Adipocyte (in vitro differentiated cells): ENCODE measurements around the gene PERM1.
"Not testable (repeated sequence)": the region's sequence is repeated elsewhere in the genome, so short reads cannot be mapped to it uniquely, and the experiment has no call there.

Experiments used
- DNase-seq: peaks from one replicate; pipeline ENCODE4 v3.0.0-alpha.2; 2015; ENCODE audit warnings: low read depth
- H3K27me3 ChIP-seq: replicated peaks from 2 replicates; pipeline ENCODE4 v1.7.0; 2013; ENCODE audit warnings: mild to moderate bottlenecking, low read length, moderate library complexity; ENCODE audit not compliant: control insufficient read depth, insufficient read depth
- H3K36me3 ChIP-seq: 2 replicates; pipeline ENCODE4 v1.7.0; 2013; ENCODE audit warnings: low read length, mild to moderate bottlenecking, moderate library complexity; ENCODE audit not compliant: control insufficient read depth, insufficient read depth, severe bottlenecking
- H3K4me1 ChIP-seq: 2 replicates; pipeline ENCODE4 v1.7.0; 2013; ENCODE audit warnings: mild to moderate bottlenecking, low read length, moderate library complexity; ENCODE audit not compliant: control insufficient read depth, insufficient read depth
- H3K4me3 ChIP-seq: 2 replicates; pipeline ENCODE4 v1.7.0; 2013; ENCODE audit warnings: mild to moderate bottlenecking, low read length, moderate library complexity
- H3K9ac ChIP-seq: 2 replicates; pipeline ENCODE4 v1.7.0; 2013; ENCODE audit warnings: mild to moderate bottlenecking, low read length, moderate library complexity
- H3K9me3 ChIP-seq: 2 replicates; pipeline ENCODE4 v1.7.0; 2013; ENCODE audit warnings: mild to moderate bottlenecking, low read length, moderate library complexity; ENCODE audit not compliant: control insufficient read depth

The PERM1 gene

GRCh38 chr1:994546-994945, 12.7 kb upstream of the PERM1 start:
- H3K9ac ChIP-seq, H3K4me1 ChIP-seq, H3K4me3 ChIP-seq, DNase-seq, H3K36me3 ChIP-seq: not testable (repeated sequence)
- peaks cover 13% of the 10 kb centered on the region for H3K9me3 ChIP-seq
- peaks cover 21% of the 10 kb centered on the region for H3K27me3 ChIP-seq

GRCh38 chr1:993379-993995, 11.6 kb upstream of the PERM1 start:
- no peak for DNase-seq
- no peaks in the 10 kb centered on the region for H3K36me3 ChIP-seq
- no peak overlapping the region for H3K4me3 ChIP-seq
- H3K9me3 ChIP-seq: peaks cover 13% of the 10 kb centered on the region
- no peaks in the 10 kb centered on the region for H3K4me1 ChIP-seq
- H3K9ac ChIP-seq: no peak overlapping the region
- peaks cover 23% of the 10 kb centered on the region for H3K27me3 ChIP-seq

DNA sequence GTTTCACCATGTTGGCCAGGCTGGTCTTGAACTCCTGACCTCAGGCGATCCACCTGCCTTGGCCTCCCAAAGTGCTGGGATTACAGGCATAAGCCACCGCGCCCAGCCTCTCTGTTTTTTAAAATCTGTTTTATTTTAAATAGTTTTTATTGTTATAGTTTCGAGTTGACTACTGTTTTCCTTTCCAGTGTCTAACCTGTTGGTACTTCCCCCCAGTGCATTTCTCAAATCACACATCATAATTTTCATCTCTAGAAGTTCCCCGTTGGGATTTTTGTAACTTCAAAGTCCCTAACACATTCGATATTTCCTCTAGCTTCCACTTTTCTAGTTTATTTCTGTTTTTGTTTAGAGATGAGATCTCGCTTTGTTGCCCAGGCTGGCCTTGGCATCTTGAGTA, 10.5 kb upstream of the PERM1 start:
- no peaks in the 10 kb centered on the region for H3K4me1 ChIP-seq
- no peak for DNase-seq
- no peaks in the 10 kb centered on the region for H3K36me3 ChIP-seq
- peaks cover 13% of the 10 kb centered on the region for H3K9me3 ChIP-seq
- peaks cover 13% of the 10 kb centered on the region for H3K27me3 ChIP-seq
- H3K9ac ChIP-seq: no peak overlapping the region
- no peak overlapping the region for H3K4me3 ChIP-seq

DNA sequence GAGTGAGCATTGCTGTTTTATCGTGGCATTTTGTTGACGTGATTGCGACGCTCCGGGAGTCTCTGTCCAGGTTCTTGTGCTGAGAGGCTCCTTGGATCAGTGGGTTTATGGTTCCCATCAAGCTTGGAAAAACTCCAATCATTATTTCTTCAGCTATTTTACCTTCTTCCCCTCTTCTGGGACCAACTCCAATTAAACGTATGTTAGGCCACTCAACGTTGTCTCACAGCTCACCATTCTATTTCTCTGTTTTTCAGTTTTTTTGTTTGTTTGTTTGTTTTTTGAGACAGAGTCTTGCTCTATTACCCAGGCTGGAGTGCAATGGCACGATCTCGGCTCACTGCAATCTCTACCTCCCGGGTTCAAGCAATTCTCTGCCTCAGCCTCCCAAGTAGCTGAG, 10.0 kb upstream of the PERM1 start:
- Histone ChIP-seq H3K9ac (no peak overlapping the region), H3K36me3 (no peaks in the 10 kb centered on the region), H3K27me3 (peaks cover 8% of the 10 kb centered on the region), H3K4me1 (no peaks in the 10 kb centered on the region), H3K9me3 (peaks cover 13% of the 10 kb centered on the region), H3K4me3 (no peak overlapping the region)
- DNase-seq: no peak

GRCh38 chr1:991275-991674, 9.4 kb upstream of the PERM1 start:
- not testable (repeated sequence) for H3K36me3 ChIP-seq, H3K27me3 ChIP-seq, H3K4me1 ChIP-seq, H3K4me3 ChIP-seq, H3K9ac ChIP-seq, DNase-seq
- H3K9me3 ChIP-seq: peaks cover 13% of the 10 kb centered on the region

GRCh38 chr1:988061-988460, 6.2 kb upstream of the PERM1 start:
- not testable (repeated sequence) for H3K4me3 ChIP-seq, DNase-seq, H3K4me1 ChIP-seq, H3K36me3 ChIP-seq, H3K9ac ChIP-seq
- Histone ChIP-seq H3K27me3 (peaks cover 26% of the 10 kb centered on the region), H3K9me3 (peaks cover 13% of the 10 kb centered on the region)

DNA sequence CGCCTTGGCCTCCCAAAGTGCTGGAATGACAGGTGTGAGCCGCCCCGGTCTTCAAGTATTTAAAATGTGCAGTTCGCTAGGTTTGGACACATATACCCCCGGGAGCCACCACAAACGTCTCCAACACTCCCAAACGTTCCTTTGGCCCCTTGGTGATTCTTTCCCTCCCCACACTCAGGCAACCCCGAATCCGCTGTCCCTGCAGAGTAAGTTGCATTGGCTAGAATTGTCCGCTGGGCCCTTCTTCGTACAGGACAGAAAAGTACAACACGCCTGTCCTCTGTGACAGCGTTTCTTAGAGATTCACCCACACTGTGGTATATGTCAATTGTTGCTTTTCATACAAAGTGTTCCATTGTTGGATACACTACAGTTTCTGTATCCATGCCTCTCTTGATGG, 3.2 kb upstream of the PERM1 start:
- Histone ChIP-seq H3K4me3 (no peak overlapping the region), H3K27me3 (peaks cover 51% of the 10 kb centered on the region), H3K9ac (no peak overlapping the region), H3K36me3 (no peaks in the 10 kb centered on the region), H3K4me1 (no peaks in the 10 kb centered on the region), H3K9me3 (no peaks in the 10 kb centered on the region)
- DNase-seq: no peak

GRCh38 chr1:984476-984814, 2.6 kb upstream of the PERM1 start:
- Histone ChIP-seq H3K4me3 (no peak overlapping the region), H3K27me3 (peaks cover 54% of the 10 kb centered on the region), H3K4me1 (no peaks in the 10 kb centered on the region), H3K9me3 (no peaks in the 10 kb centered on the region), H3K36me3 (no peaks in the 10 kb centered on the region), H3K9ac (no peak overlapping the region)
- DNase-seq: no peak

GRCh38 chr1:983798-984475, 2.0 kb upstream of the PERM1 start:
- Histone ChIP-seq H3K36me3 (no peaks in the 10 kb centered on the region), H3K27me3 (peaks cover 53% of the 10 kb centered on the region), H3K9me3 (no peaks in the 10 kb centered on the region), H3K4me3 (no peak overlapping the region), H3K4me1 (no peaks in the 10 kb centered on the region), H3K9ac (no peak overlapping the region)
- DNase-seq: peak; percentile 76

- H3K36me3 ChIP-seq: no peaks in the 10 kb centered on the region
- no peaks in the 10 kb centered on the region for H3K9me3 ChIP-seq
- H3K27me3 ChIP-seq: peaks cover 53% of the 10 kb centered on the region
- no peaks in the 10 kb centered on the region for H3K4me1 ChIP-seq
- DNase-seq: no peak
- H3K9ac ChIP-seq: no peak overlapping the region
- no peak overlapping the region for H3K4me3 ChIP-seq
Measured at GRCh38 chr1:982765-983436, 1.0 kb upstream of the PERM1 start.

DNA sequence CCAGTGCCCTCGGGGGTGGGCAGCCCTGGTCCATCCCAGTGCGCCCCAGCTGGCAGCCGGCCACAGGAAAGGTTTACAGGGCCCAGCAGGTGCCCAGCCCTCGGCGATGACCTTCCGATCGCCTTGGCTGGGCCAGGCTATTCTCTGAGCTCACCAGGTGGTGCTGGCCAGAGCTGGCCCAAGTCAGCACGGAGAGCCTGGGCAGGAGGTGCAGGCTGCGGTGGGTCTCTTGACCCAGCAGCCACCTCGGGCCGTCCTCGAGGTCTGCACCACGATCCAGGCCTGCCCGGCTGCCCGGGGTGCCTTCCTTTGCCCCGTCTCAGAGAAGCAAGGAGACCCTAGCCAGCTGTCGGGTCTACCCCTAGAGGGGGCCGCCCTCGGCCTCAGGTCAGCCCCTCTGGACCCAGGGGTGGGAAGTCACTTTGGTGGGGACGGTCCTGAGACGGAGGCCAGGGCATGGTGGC, 370 bp downstream of the PERM1 start:
- Histone ChIP-seq H3K4me3 (no peak overlapping the region), H3K36me3 (no peaks in the 10 kb centered on the region), H3K9ac (no peak overlapping the region), H3K4me1 (no peaks in the 10 kb centered on the region), H3K27me3 (peaks cover 53% of the 10 kb centered on the region), H3K9me3 (no peaks in the 10 kb centered on the region)
- DNase-seq: no peak
